ENCODE measurements around the gene CCDC27. TPM values are rescaled to one million over a fixed set of nuclear protein-coding genes. Genes with fewer than 3 reads are reported as not detected.

CCDC27 gene
- not detected in 2 replicates for total RNA-seq (2014; rRNA removed; shearing (Covaris generic))

DNA sequence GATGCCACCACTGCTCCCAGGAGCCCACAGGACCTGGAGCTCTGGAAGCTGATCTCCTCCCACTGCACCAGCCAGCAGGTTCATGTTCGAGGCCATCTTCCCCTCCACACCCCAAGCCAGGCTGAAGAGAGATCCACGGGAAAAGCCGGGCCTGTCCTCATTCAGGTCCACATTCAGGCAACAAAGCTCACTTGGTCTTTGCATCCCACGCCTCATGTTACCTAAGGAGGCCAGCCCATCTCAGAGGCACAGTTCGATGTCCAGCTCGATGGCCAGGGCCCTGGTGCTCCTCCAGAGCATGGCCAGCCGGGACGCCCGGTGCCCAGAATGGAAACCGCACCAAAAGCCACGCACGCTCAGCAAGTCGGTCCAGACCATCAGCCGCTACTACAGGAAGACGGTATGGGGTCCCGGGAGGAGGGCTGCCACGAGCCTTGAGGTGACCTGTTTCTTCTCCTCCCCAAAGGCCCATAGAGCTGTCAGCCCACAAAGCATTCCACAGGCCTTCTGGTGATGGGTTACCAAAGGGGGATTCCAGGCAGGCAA is at the start of gene CCDC27:
TSS of gene CCDC27 (plus strand) at position 51 of the 546 bp plus-strand sequence. CDS start at position 83, 32 bp downstream.
- in situ Hi-C loops (cut with HindIII; ENCODE audit: low sequenced_read_pairs) = no loop called here
- no peak for DNase-seq (ENCODE audit: low spot score)

DNA sequence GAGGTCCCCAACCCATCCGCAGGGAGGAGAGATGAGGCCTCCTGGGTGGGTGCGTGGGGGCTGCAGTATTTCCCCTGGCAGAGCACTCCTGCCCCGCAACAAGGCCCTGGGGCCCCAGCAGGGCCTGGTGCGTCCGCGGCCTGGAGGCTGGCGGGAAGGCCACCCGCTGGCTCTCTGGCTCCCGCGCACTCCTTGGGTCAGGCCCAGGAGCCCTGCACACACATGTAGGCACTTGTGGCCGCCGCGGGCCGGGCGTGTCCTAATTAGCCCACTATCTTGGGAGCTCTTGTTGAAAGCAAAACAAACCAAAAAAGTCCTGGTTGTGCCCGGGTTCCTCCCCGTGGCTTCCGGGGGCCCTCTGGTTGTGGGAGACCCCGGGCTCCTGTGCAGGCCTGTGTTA is 49.7 kb upstream of the CCDC27 start:
- DNase-seq (ENCODE audit: low spot score) = no peak
- in situ Hi-C loops (cut with HindIII; ENCODE audit: low sequenced_read_pairs) = no loop called here

DNA sequence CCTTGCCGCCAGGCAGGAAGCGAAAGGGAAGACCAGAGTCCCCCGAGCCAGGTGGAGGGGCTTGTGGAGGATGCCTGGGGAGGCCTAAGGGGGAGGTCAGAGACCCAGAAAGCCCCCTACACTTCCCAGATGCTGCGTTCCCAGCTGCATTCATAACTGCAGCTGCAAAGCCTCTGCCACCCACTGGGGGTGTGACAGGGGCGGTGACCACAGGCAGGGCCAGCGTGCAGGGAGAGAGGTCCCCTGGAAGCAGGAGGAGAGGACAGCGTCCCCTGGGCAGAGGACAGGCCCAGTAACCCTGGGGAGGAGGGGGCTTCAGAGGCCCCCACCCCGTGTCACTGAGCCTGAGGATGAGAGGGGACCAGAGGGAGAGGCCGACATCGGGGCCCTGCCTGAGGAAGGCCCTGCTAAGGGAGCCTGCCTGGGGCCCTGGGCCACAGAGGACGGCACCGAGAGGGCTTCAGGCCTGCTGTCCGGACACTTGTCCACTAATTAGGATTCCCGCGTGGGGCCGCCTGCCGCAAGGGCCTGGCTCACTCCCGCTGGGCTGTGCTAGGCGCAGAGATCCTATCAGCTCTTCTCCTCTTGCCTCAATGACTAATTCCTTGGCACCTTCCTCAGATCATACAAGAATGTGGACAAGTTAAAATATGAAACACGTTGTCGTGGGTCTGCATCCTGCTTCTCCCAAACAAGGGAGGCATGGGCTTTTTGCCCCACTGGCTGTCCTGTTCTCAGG is 49.1 kb upstream of the CCDC27 start:
- DNase-seq (ENCODE audit: low spot score) = peak; percentile 38
- in situ Hi-C loops (cut with HindIII; ENCODE audit: low sequenced_read_pairs) = no loop called here

DNA sequence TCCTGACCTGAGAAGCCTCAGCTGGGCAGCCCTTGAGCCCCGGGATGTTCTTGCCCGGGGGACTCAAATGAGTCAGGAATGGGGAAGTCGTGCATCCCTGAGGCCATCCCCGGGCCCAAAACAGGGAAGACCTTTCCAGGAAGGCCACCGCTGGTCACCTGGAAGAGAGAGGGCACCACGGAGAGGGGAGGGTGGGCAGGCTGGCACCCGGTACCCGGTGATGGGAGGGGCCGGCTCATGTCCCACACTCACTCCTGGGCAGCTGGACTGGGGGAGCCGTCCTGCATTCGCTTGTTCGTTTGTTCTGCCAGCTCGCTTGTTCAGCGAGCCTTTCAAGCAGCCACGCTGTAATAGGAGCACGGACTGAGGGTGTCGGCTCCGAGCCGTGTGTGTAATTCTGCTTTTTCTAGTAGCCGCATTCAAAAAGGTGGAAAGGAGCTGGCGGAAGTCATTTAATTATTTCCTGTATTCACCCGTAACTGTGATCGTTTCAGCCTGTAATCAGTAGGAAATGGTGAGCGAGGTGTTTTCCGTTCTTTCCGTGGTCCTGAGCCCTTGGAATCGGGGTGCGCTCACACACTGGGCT is 48.4 kb upstream of the CCDC27 start:
- in situ Hi-C loops (cut with HindIII; ENCODE audit: low sequenced_read_pairs) = no loop called here
- DNase-seq (ENCODE audit: low spot score) = no peak

- no peak for DNase-seq (ENCODE audit: low spot score)
- in situ Hi-C loops (cut with HindIII; ENCODE audit: low sequenced_read_pairs) = no loop called here
These were observed 46.8 kb upstream of the CCDC27 start for GRCh38 chr1:3705341-3705950.

DNA sequence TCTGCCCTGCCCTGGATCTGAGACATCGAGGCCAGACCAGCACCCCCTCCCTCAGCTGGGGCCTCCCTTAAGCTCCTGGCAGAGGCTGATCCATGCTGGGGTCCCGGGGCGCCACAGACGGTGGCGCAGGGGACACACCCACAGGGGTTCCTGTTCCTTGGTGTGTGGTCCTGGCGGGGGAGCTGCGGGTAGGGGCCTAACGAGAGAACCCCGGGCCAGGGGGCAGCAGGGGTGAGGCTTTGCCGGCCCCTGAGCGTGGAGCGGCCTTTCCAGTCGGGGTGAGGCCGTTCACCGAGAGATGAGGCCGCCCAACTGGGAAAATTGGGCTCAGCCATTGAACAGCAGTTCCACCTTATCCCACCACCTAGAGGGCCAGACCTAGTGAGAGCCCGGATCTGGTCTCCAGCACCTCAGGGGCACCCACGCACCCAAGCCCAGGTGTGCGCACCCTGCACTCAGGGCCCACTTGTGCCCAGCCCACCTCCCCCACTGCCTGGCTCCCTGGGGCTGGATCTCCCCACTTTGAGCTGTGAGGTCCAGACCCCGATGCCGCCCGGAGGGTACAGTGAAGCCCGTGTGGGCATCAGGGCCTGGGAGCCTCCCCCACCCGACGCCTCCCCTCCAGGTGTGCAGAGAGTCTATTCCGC is 45.5 kb upstream of the CCDC27 start:
- DNase-seq (ENCODE audit: low spot score) = no peak
- in situ Hi-C loops (cut with HindIII; ENCODE audit: low sequenced_read_pairs) = no loop called here

- no peak for DNase-seq (ENCODE audit: low spot score)
- in situ Hi-C loops (cut with HindIII; ENCODE audit: low sequenced_read_pairs) = no loop called here
These were observed 44.8 kb upstream of the CCDC27 start for GRCh38 chr1:3707298-3707938.

GRCh38 chr1:3707939-3708328 is 44.3 kb upstream of the CCDC27 start:
- in situ Hi-C loops (cut with HindIII; ENCODE audit: low sequenced_read_pairs) = no loop called here

GRCh38 chr1:3708791-3709190 is 43.5 kb upstream of the CCDC27 start:
- in situ Hi-C loops (cut with HindIII; ENCODE audit: low sequenced_read_pairs) = no loop called here
- no peak for DNase-seq (ENCODE audit: low spot score)

More at GRCh38 chr1:3707939-3708328, 44.3 kb upstream of the CCDC27 start:
- no peak for DNase-seq (ENCODE audit: low spot score)

GRCh38 chr1:3710251-3710650 is 42.0 kb upstream of the CCDC27 start:
- in situ Hi-C loops (cut with HindIII; ENCODE audit: low sequenced_read_pairs) = no loop called here

DNA sequence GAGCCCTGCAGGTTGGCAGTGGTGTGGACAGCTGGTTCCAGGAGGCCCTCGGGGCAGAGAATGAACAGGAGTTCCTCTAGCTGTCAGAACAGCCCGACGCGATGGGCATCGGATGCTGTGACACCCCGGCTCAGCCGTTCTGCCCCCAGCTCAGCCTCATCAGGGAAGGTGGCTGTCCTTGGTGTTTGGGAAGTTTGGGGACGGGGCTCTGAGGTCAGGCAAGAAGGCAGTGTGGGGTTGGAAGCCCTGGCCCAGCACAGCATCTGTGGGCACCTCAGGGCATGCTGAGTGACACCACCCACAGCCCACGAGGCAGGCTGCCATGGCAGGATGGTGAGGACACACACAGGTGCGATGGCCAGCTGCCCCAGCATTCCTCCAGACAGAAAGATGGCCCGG is 40.9 kb upstream of the CCDC27 start:
- in situ Hi-C loops (cut with HindIII; ENCODE audit: low sequenced_read_pairs) = no loop called here
- peak; percentile 48 for DNase-seq (ENCODE audit: low spot score)

More at GRCh38 chr1:3710251-3710650, 42.0 kb upstream of the CCDC27 start:
- no peak for DNase-seq (ENCODE audit: low spot score)

- DNase-seq (ENCODE audit: low spot score) = peak; percentile 23
- in situ Hi-C loops (cut with HindIII; ENCODE audit: low sequenced_read_pairs) = no loop called here
These were observed 40.3 kb upstream of the CCDC27 start for GRCh38 chr1:3711780-3712451.

DNA sequence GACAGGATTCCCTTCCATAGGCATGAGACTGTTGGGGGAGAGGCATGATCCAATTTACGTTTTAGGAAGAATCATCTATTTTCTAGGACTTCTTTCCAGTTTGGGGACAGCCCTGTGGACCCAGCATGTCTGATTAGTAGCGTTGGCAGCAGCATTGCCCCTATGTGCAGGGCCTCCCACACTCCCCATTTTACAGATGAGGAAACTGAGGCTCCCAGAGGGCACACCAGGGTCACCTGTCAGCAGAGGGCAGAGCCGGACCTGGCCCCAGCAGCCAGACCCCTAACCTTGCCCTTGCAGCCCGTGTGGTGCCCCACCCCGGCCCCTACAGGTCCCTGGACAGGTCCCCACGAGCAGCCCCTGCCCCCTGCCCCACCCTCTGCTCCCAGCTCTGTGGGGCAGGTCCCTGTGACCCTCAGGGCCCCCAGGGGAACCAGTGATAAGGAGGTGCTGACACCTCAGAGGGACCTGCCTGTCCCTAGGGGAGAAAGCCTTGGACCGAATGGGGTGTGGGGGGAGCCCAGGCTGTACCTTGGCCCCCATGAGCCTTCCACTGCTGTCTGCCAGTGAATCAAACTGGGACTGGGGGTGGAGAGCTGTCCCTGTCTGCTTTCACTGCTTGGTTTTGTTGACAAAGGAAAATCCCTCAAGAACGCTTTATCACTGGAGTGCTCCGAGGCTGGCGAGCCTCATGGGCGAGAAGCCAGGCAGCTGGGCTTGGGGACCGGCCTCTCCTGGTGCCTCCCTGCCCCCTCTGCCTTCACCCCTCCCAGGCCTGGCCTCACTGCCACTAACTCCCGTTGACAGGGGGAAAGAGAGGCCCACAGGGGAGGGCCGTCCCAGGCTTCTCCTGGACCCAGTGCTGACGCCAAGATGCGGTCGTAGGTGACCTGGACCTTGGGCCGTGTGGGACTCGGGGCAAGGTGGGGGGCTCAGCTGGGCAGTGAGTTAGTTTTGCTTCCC is 39.4 kb upstream of the CCDC27 start:
- DNase-seq (ENCODE audit: low spot score) = no peak
- in situ Hi-C loops (cut with HindIII; ENCODE audit: low sequenced_read_pairs) = no loop called here

DNA sequence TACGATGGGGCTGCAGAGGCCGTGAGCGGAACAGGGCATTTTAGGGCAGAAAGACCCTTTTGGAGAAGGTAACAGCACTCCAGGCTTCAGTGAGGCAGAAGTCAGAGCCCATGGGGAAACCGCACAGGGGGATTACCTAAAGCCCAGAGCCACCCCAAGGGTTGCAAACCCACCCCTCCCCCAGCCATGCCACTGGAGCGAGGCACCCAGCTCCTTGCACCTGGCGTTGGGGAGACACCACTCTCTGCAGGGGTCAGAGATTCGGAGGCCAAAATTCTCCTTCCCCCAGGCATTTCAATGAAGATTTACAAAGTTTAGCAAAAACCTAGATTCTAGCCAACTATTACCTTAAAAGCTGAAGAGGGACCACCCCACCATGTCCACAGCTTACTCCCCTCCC is 38.4 kb upstream of the CCDC27 start:
- in situ Hi-C loops (cut with HindIII; ENCODE audit: low sequenced_read_pairs) = no loop called here
- no peak for DNase-seq (ENCODE audit: low spot score)

DNA sequence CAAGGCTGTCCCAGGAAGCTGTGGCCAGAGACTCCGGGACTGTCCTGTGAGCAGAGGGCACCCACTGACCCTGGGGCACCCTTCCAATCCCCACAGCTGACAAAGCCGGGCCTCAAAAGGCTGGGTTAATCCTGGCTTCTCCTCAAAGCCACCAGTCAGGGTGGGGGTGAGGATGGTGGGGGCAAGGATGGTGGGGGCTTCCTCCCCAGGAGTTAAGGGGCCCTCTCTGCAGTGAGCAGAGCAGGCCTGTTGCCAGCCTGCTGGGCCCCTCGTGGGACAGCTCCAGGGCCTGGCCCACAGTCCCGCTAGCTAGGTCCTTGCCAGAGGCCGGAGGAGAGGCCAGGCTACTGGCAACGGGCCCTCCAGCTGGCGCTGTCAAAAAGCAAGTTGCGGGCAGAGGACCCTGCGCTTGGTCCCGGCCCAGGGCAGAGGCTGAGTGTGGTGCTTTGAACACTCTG is 37.9 kb upstream of the CCDC27 start:
- in situ Hi-C loops (cut with HindIII; ENCODE audit: low sequenced_read_pairs) = no loop called here

DNA sequence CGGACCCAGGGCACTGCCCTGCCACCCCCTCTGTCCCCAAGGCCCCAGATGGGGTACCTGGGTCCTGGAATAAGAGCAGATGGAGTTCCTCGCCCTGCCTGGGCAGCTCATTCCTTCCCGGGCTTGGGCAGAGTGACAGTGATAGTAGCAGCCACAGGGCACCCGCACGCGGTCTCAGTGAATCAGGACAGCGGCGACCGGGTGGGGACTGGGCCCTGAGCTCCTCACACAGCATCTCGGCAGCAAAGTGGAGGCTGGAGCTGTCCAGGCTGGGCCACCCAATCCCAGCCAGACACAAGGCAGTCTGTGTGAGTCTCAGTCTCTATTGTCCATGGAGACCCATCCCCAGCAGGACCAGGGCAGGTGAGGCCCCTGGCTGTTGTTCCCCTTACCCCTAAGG is 37.4 kb upstream of the CCDC27 start:
- in situ Hi-C loops (cut with HindIII; ENCODE audit: low sequenced_read_pairs) = no loop called here
- peak; percentile 29 for DNase-seq (ENCODE audit: low spot score)

More for the DNA sequence above, 37.9 kb upstream of the CCDC27 start:
- peak; percentile 43 for DNase-seq (ENCODE audit: low spot score)

GRCh38 chr1:3716351-3716750 is 35.9 kb upstream of the CCDC27 start:
- DNase-seq (ENCODE audit: low spot score) = no peak
- in situ Hi-C loops (cut with HindIII; ENCODE audit: low sequenced_read_pairs) = no loop called here

Data from G401 (cell line).